ENCODE measurements around the gene NPBWR2.
A peak's percentile ranks its signal among the peaks of the same experiment; 100 is the strongest.
"Not testable (repeated sequence)": the region's sequence is repeated elsewhere in the genome, so short reads cannot be mapped to it uniquely, and the experiment has no call there.

The NPBWR2 gene

GRCh38 chr20:64102647-64103354, 4.6 kb downstream of the NPBWR2 start:
- DNase-seq, result no peak

GRCh38 chr20:64101731-64102621, 5.4 kb downstream of the NPBWR2 start:
- peak; percentile 75 for DNase-seq

DNA sequence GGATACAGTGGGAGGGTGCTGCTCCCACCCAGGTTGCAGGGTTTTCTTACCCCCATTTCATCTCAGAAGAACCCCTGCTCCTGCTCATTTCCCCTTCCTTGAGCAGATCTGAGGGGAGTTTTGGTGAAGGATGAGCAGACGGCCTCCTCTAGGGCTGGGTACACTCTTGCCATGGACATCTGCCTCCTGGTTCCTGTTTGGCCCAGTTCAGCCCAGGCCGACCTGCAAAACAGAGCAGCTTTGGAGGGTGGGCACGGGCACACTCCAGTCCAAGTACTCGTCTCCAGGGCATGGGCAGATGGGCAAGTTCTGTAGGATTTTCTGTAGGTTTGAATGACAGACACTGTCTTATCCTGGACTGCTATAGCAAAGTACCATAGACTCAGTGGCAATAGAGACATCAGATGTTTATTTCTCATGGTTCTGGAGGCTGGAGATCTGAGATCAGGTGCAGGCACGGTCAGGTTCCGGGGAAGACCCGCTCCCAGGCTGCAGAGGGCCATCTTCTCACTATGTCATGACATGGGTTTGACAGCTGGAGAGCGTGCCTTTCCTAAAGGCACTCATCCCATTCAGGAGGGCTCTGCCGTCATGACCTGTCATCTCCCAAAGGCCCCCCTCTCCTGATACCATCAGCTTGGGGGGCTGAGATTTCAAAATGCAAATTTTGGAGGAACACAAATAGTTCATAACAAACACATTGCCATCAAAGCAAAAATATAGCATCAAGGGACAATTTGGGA, 6.2 kb downstream of the NPBWR2 start:
- no peak for DNase-seq

- no peak for DNase-seq
Observed at GRCh38 chr20:64100566-64100888, 6.8 kb downstream of the NPBWR2 start.

DNA sequence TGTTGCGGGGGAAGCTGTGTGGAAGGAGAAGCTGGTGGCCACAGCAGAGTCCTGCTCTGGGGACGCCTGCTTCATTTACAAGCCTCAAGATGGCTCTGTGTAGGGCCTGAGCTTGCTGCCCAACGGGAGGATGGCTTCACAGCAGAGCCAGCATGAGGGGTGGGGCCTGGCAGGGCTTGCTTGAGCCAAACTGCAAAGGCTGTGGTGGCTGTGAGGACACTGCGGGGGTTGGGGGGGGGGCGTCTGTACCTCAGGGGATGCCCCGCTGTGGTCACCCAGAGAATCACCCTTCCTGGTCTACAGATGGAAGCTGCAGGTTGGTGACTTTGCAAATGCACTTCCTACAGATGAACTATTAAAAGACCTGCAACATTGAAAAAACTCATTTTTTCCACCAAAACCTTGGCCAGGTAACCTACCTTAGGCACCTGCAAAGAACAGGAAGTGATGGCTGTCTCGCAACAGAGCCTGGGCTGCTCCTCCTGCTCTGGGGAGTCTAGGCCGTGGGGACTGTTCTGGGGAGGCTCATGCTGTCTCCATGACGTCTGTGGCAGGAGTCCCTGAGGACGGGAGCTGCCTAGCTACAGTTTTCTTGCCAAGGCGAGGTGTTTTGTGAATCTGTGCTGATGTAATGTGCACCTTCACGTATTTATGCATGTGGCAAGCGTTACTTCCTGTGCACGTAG, 7.3 kb downstream of the NPBWR2 start:
- no peak for DNase-seq

GRCh38 chr20:64099086-64099786, 8.1 kb downstream of the NPBWR2 start:
- DNase-seq, result no peak

- no peak for DNase-seq
Observed at GRCh38 chr20:64098471-64099013, 8.8 kb downstream of the NPBWR2 start.

GRCh38 chr20:64096535-64096934, 10.8 kb downstream of the NPBWR2 start:
- DNase-seq, result no peak

DNA sequence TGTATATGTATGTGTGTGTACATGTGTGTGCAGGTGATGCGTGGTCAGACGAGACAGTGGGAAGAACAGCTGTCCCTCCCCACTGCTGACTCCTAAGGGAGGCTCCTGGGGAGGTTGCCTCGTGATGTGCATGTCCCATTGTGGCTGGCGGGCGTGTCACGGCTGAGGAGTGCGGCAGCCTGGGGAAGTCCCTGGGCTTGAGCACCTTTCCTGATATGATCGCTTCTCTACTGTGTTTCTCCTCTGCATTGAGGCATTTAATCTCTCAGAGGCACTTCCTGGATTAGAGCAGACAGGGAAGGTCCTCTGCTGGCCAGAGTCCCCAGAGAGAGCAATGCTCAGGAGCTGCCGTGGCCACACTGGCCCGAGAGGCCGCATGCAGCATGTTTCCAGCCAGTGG, 11.4 kb downstream of the NPBWR2 start:
- DNase-seq, result no peak

DNA sequence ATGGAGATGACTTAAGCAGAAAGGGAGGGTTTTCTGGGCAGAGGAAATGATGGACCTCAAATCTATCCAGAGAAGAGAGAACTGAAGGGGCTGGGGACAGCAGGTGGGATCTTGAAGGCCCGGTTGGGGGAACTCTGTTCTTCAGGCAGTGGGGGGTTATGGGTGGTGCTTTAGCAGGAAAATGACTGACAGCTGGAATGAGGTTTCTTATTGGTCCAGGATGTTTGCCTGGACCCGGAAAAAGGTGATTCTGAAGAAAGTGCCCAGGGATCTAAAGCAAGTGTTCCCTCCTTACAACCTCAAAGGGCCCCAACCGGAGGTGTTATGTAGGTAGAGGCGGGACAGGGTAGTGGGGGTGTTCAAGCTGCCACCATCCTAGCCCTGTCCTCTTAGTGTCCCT, 11.9 kb downstream of the NPBWR2 start:
- no peak for DNase-seq

DNA sequence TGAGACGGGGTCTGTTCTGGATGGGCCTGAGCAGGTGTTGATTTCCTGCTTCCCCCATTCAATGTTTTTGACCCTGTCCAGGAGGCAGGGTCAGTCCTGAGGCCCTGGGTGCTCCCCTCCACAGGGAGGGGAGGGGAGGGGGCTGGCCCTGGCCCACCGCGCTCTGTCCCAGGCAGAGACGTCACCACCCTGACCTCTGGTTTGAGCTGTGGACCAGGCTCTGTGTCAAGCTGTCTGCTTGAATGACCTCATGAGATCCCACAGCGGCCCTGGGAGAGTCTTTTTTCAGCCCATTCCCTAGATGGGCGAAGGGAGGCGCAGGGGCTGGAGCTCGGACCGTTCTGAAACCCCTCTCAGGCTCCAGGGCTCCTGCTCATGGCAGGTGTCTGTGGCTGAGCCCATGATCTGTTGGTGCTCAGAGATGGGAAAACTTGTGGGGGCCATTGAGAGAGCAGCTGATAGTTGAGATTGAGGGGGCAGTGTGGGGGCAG, 14.3 kb downstream of the NPBWR2 start:
- no peak for DNase-seq

- no peak for DNase-seq
Observed at GRCh38 chr20:64092258-64093012, 14.9 kb downstream of the NPBWR2 start.

DNA sequence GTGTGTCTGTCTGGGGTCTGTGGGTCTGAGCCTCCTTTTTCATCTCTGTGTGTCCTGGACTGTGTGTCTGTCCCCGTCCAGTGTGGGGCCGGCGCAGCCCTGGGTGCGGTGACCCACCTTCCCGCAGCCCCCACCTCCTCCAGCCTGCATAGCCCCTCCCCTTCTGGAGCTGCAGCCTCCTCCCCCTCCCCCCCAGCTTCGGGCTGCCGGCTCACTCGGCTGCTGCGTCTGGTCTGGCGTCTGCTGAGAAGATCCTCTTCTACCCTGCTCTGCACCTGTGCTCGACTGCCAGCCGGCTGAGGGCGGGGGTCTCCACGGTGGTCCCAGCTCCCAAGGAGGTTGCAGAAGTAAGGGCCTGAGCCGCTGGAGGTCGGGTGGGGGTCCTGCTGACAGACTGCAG, 15.6 kb downstream of the NPBWR2 start:
- DNase-seq, result no peak

DNA sequence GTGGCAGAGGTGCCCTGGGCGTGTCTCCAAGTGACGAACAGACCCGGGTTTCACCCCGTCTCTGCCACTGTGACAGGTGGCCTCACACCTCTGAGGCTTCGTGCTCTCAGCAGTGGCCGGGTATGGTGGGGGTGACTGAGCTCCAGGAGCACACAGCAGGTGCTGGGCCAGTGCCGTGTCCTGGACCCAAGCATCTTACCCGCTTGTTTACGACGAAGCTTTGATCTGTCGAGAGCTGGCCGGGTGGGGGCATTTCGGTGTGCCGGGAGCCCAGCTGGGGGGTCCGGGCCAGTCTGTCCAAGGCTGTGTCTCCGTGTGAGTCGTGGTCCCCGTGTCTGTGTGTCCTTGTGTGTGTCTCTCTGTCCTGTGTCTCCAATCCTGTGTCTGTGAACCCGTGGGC, 16.0 kb downstream of the NPBWR2 start:
- DNase-seq, result no peak

- DNase-seq, result no peak
Observed at GRCh38 chr20:64090165-64090564, 17.2 kb downstream of the NPBWR2 start.

GRCh38 chr20:64088586-64088985, 18.8 kb downstream of the NPBWR2 start:
- not testable (repeated sequence) for DNase-seq

DNA sequence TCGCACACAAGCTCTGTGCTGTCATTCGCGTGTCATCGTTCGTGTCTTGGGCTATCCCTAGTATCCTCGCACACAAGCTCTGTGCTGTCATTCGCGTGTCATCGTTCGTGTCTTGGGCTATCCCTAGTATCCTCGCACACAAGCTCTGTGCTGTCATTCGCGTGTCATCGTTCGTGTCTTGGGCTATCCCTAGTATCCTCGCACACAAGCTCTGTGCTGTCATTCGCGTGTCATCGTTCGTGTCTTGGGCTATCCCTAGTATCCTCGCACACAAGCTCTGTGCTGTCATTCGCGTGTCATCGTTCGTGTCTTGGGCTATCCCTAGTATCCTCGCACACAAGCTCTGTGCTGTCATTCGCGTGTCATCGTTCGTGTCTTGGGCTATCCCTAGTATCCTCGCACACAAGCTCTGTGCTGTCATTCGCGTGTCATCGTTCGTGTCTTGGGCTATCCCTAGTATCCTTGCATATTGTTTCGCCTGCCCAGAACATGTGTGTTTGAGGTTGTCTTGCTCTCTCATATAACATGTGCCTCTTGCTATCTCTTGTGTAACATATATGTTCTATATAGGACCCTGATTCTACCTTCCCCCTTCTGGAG, 20.0 kb downstream of the NPBWR2 start:
- not testable (repeated sequence) for DNase-seq

DNA sequence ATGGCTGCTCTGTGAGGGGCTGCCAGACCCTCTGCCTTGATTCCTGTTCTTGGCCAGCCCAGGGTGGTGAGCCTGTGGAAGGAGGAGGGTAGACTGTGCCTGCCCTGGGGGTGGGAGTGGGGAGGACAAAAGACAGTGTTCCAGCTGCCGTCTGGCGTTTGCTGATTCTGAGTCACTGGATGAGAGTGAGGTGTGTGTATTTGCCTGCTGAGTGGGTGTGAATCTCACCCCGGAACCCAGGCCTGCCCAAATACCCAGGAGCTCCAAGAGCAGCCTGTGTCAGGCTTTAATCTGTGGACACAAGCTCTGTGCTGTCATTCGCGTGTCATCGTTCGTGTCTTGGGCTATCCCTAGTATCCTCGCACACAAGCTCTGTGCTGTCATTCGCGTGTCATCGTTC, 20.6 kb downstream of the NPBWR2 start:
- DNase-seq, result no peak

GRCh38 chr20:64084685-64085152, 22.6 kb downstream of the NPBWR2 start:
- DNase-seq, result no peak
